GM12864 (cell line): ENCODE measurements around the gene ODC1.

ENCODE experiments used
- DNase-seq: peaks from one replicate; pipeline ENCODE4 v3.0.0-alpha.2; 2011; ENCODE audit warnings: low read depth
- H3K4me3 ChIP-seq: 2 replicates; pipeline ENCODE4 v1.5.1; 2011; ENCODE audit warnings: mild to moderate bottlenecking, low read depth, low read length, control low read depth
- TF ChIP-seq, protein P1 (sequence below): IDR thresholded peaks from 2 replicates; pipeline ENCODE4 v1.5.1; 2011; ENCODE audit warnings: low read depth, mild to moderate bottlenecking, moderate library complexity, low read length, control low read depth, inconsistent platforms; ENCODE audit errors: missing control alignments

The ODC1 gene

GRCh38 chr2:10413503-10413902, 34.6 kb downstream of the ODC1 start:
- H3K4me3 ChIP-seq = no peak overlapping the region
- TF ChIP-seq, protein P1, sequence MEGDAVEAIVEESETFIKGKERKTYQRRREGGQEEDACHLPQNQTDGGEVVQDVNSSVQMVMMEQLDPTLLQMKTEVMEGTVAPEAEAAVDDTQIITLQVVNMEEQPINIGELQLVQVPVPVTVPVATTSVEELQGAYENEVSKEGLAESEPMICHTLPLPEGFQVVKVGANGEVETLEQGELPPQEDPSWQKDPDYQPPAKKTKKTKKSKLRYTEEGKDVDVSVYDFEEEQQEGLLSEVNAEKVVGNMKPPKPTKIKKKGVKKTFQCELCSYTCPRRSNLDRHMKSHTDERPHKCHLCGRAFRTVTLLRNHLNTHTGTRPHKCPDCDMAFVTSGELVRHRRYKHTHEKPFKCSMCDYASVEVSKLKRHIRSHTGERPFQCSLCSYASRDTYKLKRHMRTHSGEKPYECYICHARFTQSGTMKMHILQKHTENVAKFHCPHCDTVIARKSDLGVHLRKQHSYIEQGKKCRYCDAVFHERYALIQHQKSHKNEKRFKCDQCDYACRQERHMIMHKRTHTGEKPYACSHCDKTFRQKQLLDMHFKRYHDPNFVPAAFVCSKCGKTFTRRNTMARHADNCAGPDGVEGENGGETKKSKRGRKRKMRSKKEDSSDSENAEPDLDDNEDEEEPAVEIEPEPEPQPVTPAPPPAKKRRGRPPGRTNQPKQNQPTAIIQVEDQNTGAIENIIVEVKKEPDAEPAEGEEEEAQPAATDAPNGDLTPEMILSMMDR = no peak
- no peak for DNase-seq

DNA sequence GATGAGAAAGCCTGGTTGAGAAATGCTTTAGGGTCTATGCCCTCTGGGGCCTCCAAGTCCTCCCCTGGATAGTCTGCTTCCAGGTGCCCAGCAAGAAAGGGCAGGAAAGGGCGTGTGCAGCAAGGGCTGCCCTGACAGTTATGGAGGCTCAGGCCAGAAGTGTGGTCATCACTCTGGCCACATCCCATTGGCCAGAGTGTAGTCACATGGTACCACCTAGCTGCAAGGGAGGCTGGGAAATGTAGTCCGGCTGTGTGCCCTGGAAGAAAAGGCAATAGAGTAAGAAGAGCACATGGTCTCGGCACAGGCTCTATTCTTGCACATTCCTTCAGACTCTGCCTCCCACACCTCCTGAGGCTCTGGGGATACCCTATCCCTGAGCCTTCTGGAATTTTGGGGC, 35.7 kb downstream of the ODC1 start:
- DNase-seq = peak; percentile 48
- TF ChIP-seq, protein P1 = no peak
- H3K4me3 ChIP-seq = no peak overlapping the region

GRCh38 chr2:10411557-10411956, 36.6 kb downstream of the ODC1 start:
- DNase-seq = no peak
- TF ChIP-seq, protein P1 = no peak
- no peak overlapping the region for H3K4me3 ChIP-seq

- H3K4me3 ChIP-seq = no peak overlapping the region
- TF ChIP-seq, protein P1 = no peak
- DNase-seq = no peak
Measured at GRCh38 chr2:10410823-10411437, 37.2 kb downstream of the ODC1 start.

DNA sequence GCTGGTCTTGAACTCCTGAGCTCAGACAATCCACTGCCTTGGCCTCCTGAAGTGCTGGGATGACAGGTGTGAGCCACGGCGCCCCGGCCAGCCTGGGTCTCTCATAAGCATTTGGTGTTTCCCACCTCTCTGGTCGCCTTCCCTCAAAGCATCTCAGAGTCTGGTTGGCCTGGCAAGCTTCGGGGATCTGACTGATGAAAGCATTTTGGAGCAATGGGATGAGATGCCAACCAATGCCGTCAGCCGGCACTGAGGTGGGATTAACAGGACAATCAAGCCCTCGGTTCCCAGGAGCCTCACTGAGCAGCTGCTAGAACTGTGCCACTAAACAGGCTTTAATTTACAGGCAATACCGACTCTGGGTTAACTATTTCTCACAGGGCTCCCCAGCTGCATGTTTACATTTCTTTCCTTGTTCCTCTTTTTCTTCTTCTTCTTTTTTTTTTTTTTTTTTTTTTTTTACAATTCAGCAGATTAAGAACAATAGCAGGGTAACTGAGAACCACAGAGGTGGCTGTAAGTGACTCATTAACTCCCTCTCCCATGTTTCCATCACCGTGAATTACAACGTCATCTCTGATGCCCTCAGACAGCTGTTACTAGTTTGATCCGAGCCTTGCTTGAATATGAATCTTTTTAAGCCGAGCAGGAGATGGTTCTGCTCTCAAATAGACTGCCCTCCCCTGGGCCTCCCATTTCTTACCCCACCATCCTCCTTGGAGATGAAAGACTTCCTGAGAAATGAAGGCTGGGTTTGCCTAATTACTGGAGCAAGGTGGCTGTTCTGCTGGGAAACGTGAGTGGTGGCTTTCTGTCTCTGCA, 37.9 kb downstream of the ODC1 start:
- TF ChIP-seq, protein P1 = no peak
- H3K4me3 ChIP-seq = peak overlapping the region; percentile 19
- peak; percentile 72 for DNase-seq

- peak; percentile 59 for DNase-seq
- peak overlapping the region; percentile 24; the same call in 1 of the 2 replicates for H3K4me3 ChIP-seq
- TF ChIP-seq, protein P1 = peak; percentile 99
Measured at GRCh38 chr2:10408649-10409579, 39.2 kb downstream of the ODC1 start.
